WTC11 (cell line): ENCODE results near the gene ITGB4. TPM values are rescaled to one million over a fixed set of nuclear protein-coding genes. Genes with fewer than 3 reads are reported as not detected.
A peak's percentile ranks its signal among the peaks of the same experiment; 100 is the strongest.

ENCODE experiments used
- ATAC-seq: fragments of 200-7000 bp; cut with Tn5 transposase; 2 replicates; pipeline ENCODE4 v1.10.0; 2021; ENCODE audit warnings: mild to moderate bottlenecking, moderate library complexity
- CTCF ChIA-PET: fragments of 300-600 bp; sonication (Branson Sonifier 250); formaldehyde crosslinking; loops from one replicate; lab custom pipeline; 2021; ENCODE audit warnings: antibody characterized with exemption; lab: Charles Lee
- POLR2A ChIA-PET: fragments of 350-600 bp; sonication (Branson Sonifier 250); formaldehyde crosslinking; loops from one replicate; lab custom pipeline; 2021; ENCODE audit warnings: antibody characterized with exemption; lab: Charles Lee
- DNase-seq: peaks from one replicate; pipeline ENCODE4 v3.0.0; 2021; ENCODE audit warnings: low spot score
- H3K27ac Mint-ChIP-seq: 2 replicates; pipeline ENCODE4 v1.8.0; 2021; ENCODE audit warnings: mixed read lengths
- H3K27me3 Mint-ChIP-seq: 2 replicates; pipeline ENCODE4 v1.8.0; 2021; ENCODE audit warnings: low read depth, mild to moderate bottlenecking, moderate library complexity, mixed read lengths
- H3K36me3 Mint-ChIP-seq: 2 replicates; pipeline ENCODE4 v1.8.0; 2021; ENCODE audit warnings: mixed read lengths
- H3K4me1 Mint-ChIP-seq: 2 replicates; pipeline ENCODE4 v1.8.0; 2022; ENCODE audit warnings: mixed read lengths
- H3K4me3 Mint-ChIP-seq: 2 replicates; pipeline ENCODE4 v1.8.0; 2021; ENCODE audit warnings: mild to moderate bottlenecking, moderate library complexity, mixed read lengths
- H3K9me3 Mint-ChIP-seq: 2 replicates; pipeline ENCODE4 v1.8.0; 2021; ENCODE audit warnings: mixed read lengths
- AFF4 ChIP-seq: sonication (generic); formaldehyde crosslinking; IDR thresholded peaks from 2 replicates; pipeline ENCODE4 v1.8.1; 2023; ENCODE audit warnings: mild to moderate bottlenecking, missing genetic modification reagents, borderline replicate concordance
- CBFB ChIP-seq: sonication (generic); formaldehyde crosslinking; IDR thresholded peaks from 2 replicates; pipeline ENCODE4 v1.8.1; 2022; ENCODE audit warnings: mild to moderate bottlenecking, low read depth, missing genetic modification reagents
- CDX4 ChIP-seq: fragments of 250-450 bp; sonication (Bioruptor Pico); IDR thresholded peaks from 2 replicates; pipeline ENCODE4 v1.9.0; 2021; ENCODE audit warnings: moderate library complexity, mild to moderate bottlenecking, inconsistent platforms, borderline replicate concordance
- ELF4 ChIP-seq: sonication (generic); formaldehyde crosslinking; IDR thresholded peaks from 2 replicates; pipeline ENCODE4 v1.8.1; 2022; ENCODE audit warnings: low read depth, mild to moderate bottlenecking, moderate library complexity, missing genetic modification reagents
- ETV6 ChIP-seq: sonication (generic); formaldehyde crosslinking; IDR thresholded peaks from 2 replicates; pipeline ENCODE4 v1.8.1; 2022; ENCODE audit warnings: mild to moderate bottlenecking, missing genetic modification reagents
- FOXK1 ChIP-seq: sonication (generic); formaldehyde crosslinking; IDR thresholded peaks from 2 replicates; pipeline ENCODE4 v1.8.0; 2022; ENCODE audit warnings: mild to moderate bottlenecking, moderate library complexity, missing genetic modification reagents
- GABPB1 ChIP-seq: sonication (generic); formaldehyde crosslinking; IDR thresholded peaks from 2 replicates; pipeline ENCODE4 v1.8.1; 2023; ENCODE audit warnings: mild to moderate bottlenecking, missing genetic modification reagents
- GTF2I ChIP-seq: fragments of 250-450 bp; sonication (Bioruptor Pico); conservative IDR thresholded peaks from 2 replicates; pipeline ENCODE4 v1.4.0; 2021; ENCODE audit warnings: mild to moderate bottlenecking
- HMGA2 ChIP-seq: fragments of 250-450 bp; sonication (Bioruptor Pico); IDR thresholded peaks from 2 replicates; pipeline ENCODE4 v1.4.0; 2021; ENCODE audit warnings: mild to moderate bottlenecking, moderate library complexity
- JAZF1 ChIP-seq: fragments of 250-450 bp; sonication (Bioruptor Pico); IDR thresholded peaks from 2 replicates; pipeline ENCODE4 v1.9.0; 2021; ENCODE audit warnings: moderate library complexity, mild to moderate bottlenecking, inconsistent platforms
- JUN ChIP-seq: sonication (generic); formaldehyde crosslinking; IDR thresholded peaks from 2 replicates; pipeline ENCODE4 v1.8.0; 2023; ENCODE audit warnings: mild to moderate bottlenecking, missing genetic modification reagents
- MXD4 ChIP-seq: fragments of 250-450 bp; sonication (Bioruptor Pico); IDR thresholded peaks from 2 replicates; pipeline ENCODE4 v1.8.0; 2021; ENCODE audit warnings: mild to moderate bottlenecking, moderate library complexity, borderline replicate concordance
- PRRX2 ChIP-seq: fragments of 250-450 bp; sonication (Bioruptor Pico); IDR thresholded peaks from 2 replicates; pipeline ENCODE4 v1.8.0; 2021; ENCODE audit warnings: mild to moderate bottlenecking
- SMAD4 ChIP-seq: sonication (generic); formaldehyde crosslinking; IDR thresholded peaks from 2 replicates; pipeline ENCODE4 v1.8.0; 2022; ENCODE audit warnings: mild to moderate bottlenecking, missing genetic modification reagents
- SP1 ChIP-seq: sonication (generic); formaldehyde crosslinking; conservative IDR thresholded peaks from 2 replicates; pipeline ENCODE4 v1.8.1; 2022; ENCODE audit warnings: missing genetic modification reagents
- TCF7 ChIP-seq: sonication (generic); formaldehyde crosslinking; IDR thresholded peaks from 2 replicates; pipeline ENCODE4 v1.8.0; 2022; ENCODE audit warnings: mild to moderate bottlenecking, low read depth, missing genetic modification reagents, moderate library complexity
- USF1 ChIP-seq: sonication (generic); formaldehyde crosslinking; IDR thresholded peaks from 2 replicates; pipeline ENCODE4 v1.8.0; 2022; ENCODE audit warnings: mild to moderate bottlenecking, missing genetic modification reagents
- ZMAT4 ChIP-seq: fragments of 250-450 bp; sonication (Bioruptor Pico); IDR thresholded peaks from 2 replicates; pipeline ENCODE4 v1.9.0; 2021; ENCODE audit warnings: mild to moderate bottlenecking
- ZNF219 ChIP-seq: sonication (generic); formaldehyde crosslinking; IDR thresholded peaks from 2 replicates; pipeline ENCODE4 v1.8.0; 2023; ENCODE audit warnings: missing genetic modification reagents, mild to moderate bottlenecking, borderline replicate concordance
- ZNF281 ChIP-seq: sonication (generic); formaldehyde crosslinking; IDR thresholded peaks from 2 replicates; pipeline ENCODE4 v1.8.0; 2023; ENCODE audit warnings: mild to moderate bottlenecking, missing genetic modification reagents
- ZNF423 ChIP-seq: fragments of 250-450 bp; sonication (Bioruptor Pico); IDR thresholded peaks from 2 replicates; pipeline ENCODE4 v2.1.2; 2022; ENCODE audit warnings: mild to moderate bottlenecking, moderate library complexity
- ZNF532 ChIP-seq: fragments of 250-450 bp; sonication (Bioruptor Pico); IDR thresholded peaks from 2 replicates; pipeline ENCODE4 v1.9.0; 2021; ENCODE audit warnings: mild to moderate bottlenecking, borderline replicate concordance
- total RNA-seq: library from RNA; stranded (reverse); gene quantifications from 3 replicates; pipeline ENCODE4 v1.2.3, GENCODE V29; 2021

ITGB4 gene
- total RNA-seq, 1 experiment from 2014 or later = 9.5 TPM

GRCh38 chr17:75683583-75683982 is 37.7 kb upstream of the ITGB4 start:
- Mint-ChIP-seq H3K36me3 (peaks cover 4% of the 10 kb centered on the region; the same call in 1 of the 2 replicates), H3K4me1 (no peaks in the 10 kb centered on the region), H3K4me3 (no peak overlapping the region), H3K9me3 (no peaks in the 10 kb centered on the region), H3K27me3 (no peaks in the 10 kb centered on the region), H3K27ac (no peak overlapping the region)
- ATAC-seq = no peak
- CTCF ChIA-PET = interaction anchor here (0.8 to 2.9 kb wide), 8 partner anchors 8 to 82 kb away, joined by 3 to 17 read pairs (median 6); partner anchors contain the start of gene SMIM5
- TF ChIP-seq CBFB (no peak), AFF4 (no peak), TCF7 (no peak), ETV6 (no peak), MXD4 (CRISPR knock-in tag) (no peak), PRRX2 (CRISPR knock-in tag) (no peak), CDX4 (CRISPR knock-in tag) (no peak), ZNF281 (CRISPR knock-in tag) (no peak)
- no peak for DNase-seq
- POLR2A ChIA-PET = interaction anchor here (1.4 kb wide), 1 partner anchor 64 kb away, joined by 3 read pairs; no protein-coding TSS in a partner anchor

GRCh38 chr17:75684249-75684648 is 37.0 kb upstream of the ITGB4 start:
- no peak for ATAC-seq
- Mint-ChIP-seq H3K4me3 (no peak overlapping the region), H3K27ac (peak overlapping the region; percentile 71; the same call in 1 of the 2 replicates), H3K36me3 (peaks cover 4% of the 10 kb centered on the region; the same call in 1 of the 2 replicates), H3K9me3 (no peaks in the 10 kb centered on the region), H3K4me1 (no peaks in the 10 kb centered on the region), H3K27me3 (no peaks in the 10 kb centered on the region)
- ChIA-PET POLR2A (interaction anchor here (1.4 kb wide), 1 partner anchor 64 kb away, joined by 3 read pairs; no protein-coding TSS in a partner anchor), CTCF (interaction anchor here (0.5 to 1.7 kb wide), 6 partner anchors 9 to 180 kb away, joined by 3 to 7 read pairs (median 4); no protein-coding TSS in a partner anchor)
- no peak for DNase-seq
- TF ChIP-seq FOXK1 (CRISPR knock-in tag) = no peak
- TF ChIP-seq ZMAT4 (CRISPR knock-in tag) = no peak
- TF ChIP-seq SP1 (CRISPR knock-in tag) = no peak
- TF ChIP-seq USF1 (CRISPR knock-in tag) = no peak
- no peak for TF ChIP-seq HMGA2 (CRISPR knock-in tag)
- TF ChIP-seq SMAD4 (CRISPR knock-in tag) = no peak
- no peak for TF ChIP-seq ZNF423 (CRISPR knock-in tag)
- TF ChIP-seq ELF4 = no peak
- TF ChIP-seq GTF2I (CRISPR knock-in tag) = no peak
- TF ChIP-seq ZNF532 (CRISPR knock-in tag) = no peak
- TF ChIP-seq ZNF219 (CRISPR knock-in tag) = no peak
- no peak for TF ChIP-seq CDX4 (CRISPR knock-in tag)
- no peak for TF ChIP-seq GABPB1 (CRISPR knock-in tag)
- no peak for TF ChIP-seq JUN
- TF ChIP-seq JAZF1 = no peak
